ENCODE measurements around the gene APOBEC3B.

APOBEC3B gene

GRCh38 chr22:38955250-38955905 is 26.8 kb upstream of the APOBEC3B start:
- H3K9me3 ChIP-seq (ENCODE audit: low read length) = no peaks in the 10 kb centered on the region
- no peaks in the 10 kb centered on the region for H3K4me1 ChIP-seq (ENCODE audit: insufficient read depth, low read length, severe bottlenecking)
- no peak overlapping the region for H3K4me3 ChIP-seq (ENCODE audit: low read depth, low read length, poor library complexity, severe bottlenecking)
- H3K4me2 ChIP-seq (ENCODE audit: low read length) = no peak overlapping the region
- no peak for TF ChIP-seq EZH2 (IDR thresholded peaks at IDR 0.05; ENCODE audit: borderline replicate concordance, low read length)
- no peak overlapping the region for H3K9ac ChIP-seq (ENCODE audit: low read length)
- H2AFZ ChIP-seq (ENCODE audit: low read length) = no peak overlapping the region
- H4K20me1 ChIP-seq (ENCODE audit: insufficient read depth, low read length) = no peaks in the 10 kb centered on the region
- H3K9me2 ChIP-seq (ENCODE audit: low read depth, low read length) = no peaks in the 10 kb centered on the region
- H3K27ac ChIP-seq (ENCODE audit: low read depth, low read length, poor library complexity, severe bottlenecking) = no peak overlapping the region
- H3K36me3 ChIP-seq (ENCODE audit: insufficient read depth, low read length) = no peaks in the 10 kb centered on the region
- no peaks in the 10 kb centered on the region for H3K79me2 ChIP-seq (ENCODE audit: insufficient read depth, low read length)
- H3F3A ChIP-seq (ENCODE audit: insufficient read depth, low read length) = no peaks in the 10 kb centered on the region
- 0 out of 2 replicates have a peak, but pooled peaks cover 3% of the 10 kb centered on the region for H3K27me3 ChIP-seq (ENCODE audit: insufficient read depth, low read length)

GRCh38 chr22:38955926-38956325 is 26.2 kb upstream of the APOBEC3B start:
- H3K9ac ChIP-seq (ENCODE audit: low read length) = no peak overlapping the region
- no peaks in the 10 kb centered on the region for H3K9me3 ChIP-seq (ENCODE audit: low read length)
- 0 out of 2 replicates have a peak, but pooled peaks cover 3% of the 10 kb centered on the region for H3K27me3 ChIP-seq (ENCODE audit: insufficient read depth, low read length)
- H3F3A ChIP-seq (ENCODE audit: insufficient read depth, low read length) = no peaks in the 10 kb centered on the region
- H3K79me2 ChIP-seq (ENCODE audit: insufficient read depth, low read length) = no peaks in the 10 kb centered on the region
- H3K4me2 ChIP-seq (ENCODE audit: low read length) = no peak overlapping the region
- no peak overlapping the region for H3K27ac ChIP-seq (ENCODE audit: low read depth, low read length, poor library complexity, severe bottlenecking)
- H2AFZ ChIP-seq (ENCODE audit: low read length) = no peak overlapping the region
- H3K9me2 ChIP-seq (ENCODE audit: low read depth, low read length) = no peaks in the 10 kb centered on the region
- no peaks in the 10 kb centered on the region for H3K36me3 ChIP-seq (ENCODE audit: insufficient read depth, low read length)
- no peak overlapping the region for H3K4me3 ChIP-seq (ENCODE audit: low read depth, low read length, poor library complexity, severe bottlenecking)
- no peak for TF ChIP-seq CTCF (IDR thresholded peaks at IDR 0.05; ENCODE audit: low read length)
- no peak for TF ChIP-seq EZH2 (IDR thresholded peaks at IDR 0.05; ENCODE audit: borderline replicate concordance, low read length)
- H4K20me1 ChIP-seq (ENCODE audit: insufficient read depth, low read length) = no peaks in the 10 kb centered on the region
- H3K4me1 ChIP-seq (ENCODE audit: insufficient read depth, low read length, severe bottlenecking) = no peaks in the 10 kb centered on the region

- no peaks in the 10 kb centered on the region for H3K79me2 ChIP-seq (ENCODE audit: insufficient read depth, low read length)
- H3K4me3 ChIP-seq (ENCODE audit: low read depth, low read length, poor library complexity, severe bottlenecking) = no peak overlapping the region
- no peaks in the 10 kb centered on the region for H3K36me3 ChIP-seq (ENCODE audit: insufficient read depth, low read length)
- H3K9me2 ChIP-seq (ENCODE audit: low read depth, low read length) = no peaks in the 10 kb centered on the region
- H3K4me1 ChIP-seq (ENCODE audit: insufficient read depth, low read length, severe bottlenecking) = no peaks in the 10 kb centered on the region
- H4K20me1 ChIP-seq (ENCODE audit: insufficient read depth, low read length) = no peaks in the 10 kb centered on the region
- H2AFZ ChIP-seq (ENCODE audit: low read length) = no peak overlapping the region
- no peaks in the 10 kb centered on the region for H3K9me3 ChIP-seq (ENCODE audit: low read length)
- no peaks in the 10 kb centered on the region for H3F3A ChIP-seq (ENCODE audit: insufficient read depth, low read length)
- no peak overlapping the region for H3K27ac ChIP-seq (ENCODE audit: low read depth, low read length, poor library complexity, severe bottlenecking)
- H3K9ac ChIP-seq (ENCODE audit: low read length) = no peak overlapping the region
- H3K4me2 ChIP-seq (ENCODE audit: low read length) = no peak overlapping the region
- H3K27me3 ChIP-seq (ENCODE audit: insufficient read depth, low read length) = 0 out of 2 replicates have a peak, but pooled peaks cover 3% of the 10 kb centered on the region
- no peak for TF ChIP-seq EZH2 (IDR thresholded peaks at IDR 0.05; ENCODE audit: borderline replicate concordance, low read length)
- TF ChIP-seq CTCF (IDR thresholded peaks at IDR 0.05; ENCODE audit: low read length) = no peak
Observed at GRCh38 chr22:38956551-38956950, 25.6 kb upstream of the APOBEC3B start.

All from OCI-LY1 (cell line).